ENCODE measurements around the gene KIF1A. TPM values are rescaled to one million over a fixed set of nuclear protein-coding genes. Genes with fewer than 3 reads are reported as not detected.

The KIF1A gene
- total RNA-seq, 1 donor from 2014 or later, result 48.9 TPM

DNA sequence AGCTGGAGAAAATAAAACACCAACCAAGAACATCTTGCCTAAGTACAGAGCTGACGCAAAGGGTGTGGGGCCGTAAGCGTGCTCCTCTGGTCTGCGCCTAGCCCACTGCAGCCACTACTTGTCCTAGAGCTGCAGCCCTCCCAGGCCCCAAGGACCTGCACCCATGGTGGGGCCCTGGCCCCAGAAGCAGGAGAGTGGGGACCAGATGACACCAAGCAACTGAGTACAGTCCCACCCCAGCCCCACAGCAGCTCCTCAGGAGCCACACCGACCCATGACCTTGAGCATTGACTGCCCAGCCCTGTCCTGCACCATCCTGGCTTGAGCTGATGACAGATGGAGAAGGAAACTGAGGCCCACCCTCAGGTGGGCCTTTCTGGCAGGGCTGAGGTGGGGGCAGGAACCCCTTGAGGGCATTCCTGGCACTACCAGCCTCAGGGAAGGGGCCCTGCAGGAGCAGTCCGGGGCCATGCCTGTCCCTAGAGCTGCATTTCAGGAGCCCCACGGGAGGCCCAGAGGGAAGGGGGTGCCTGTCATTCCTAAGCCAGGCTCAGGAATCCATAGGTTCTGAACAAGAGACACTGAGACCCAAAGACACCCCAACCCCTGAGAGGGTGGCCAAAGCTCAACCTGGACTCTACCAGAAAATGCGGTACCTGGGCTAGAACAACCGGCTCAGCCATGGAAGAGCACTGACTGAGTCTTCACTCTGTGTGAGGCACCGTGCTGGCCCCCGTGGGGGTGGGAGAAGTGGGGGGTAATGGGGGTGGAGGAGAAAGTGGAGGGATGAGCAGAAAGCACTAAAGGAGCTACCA is 4.9 kb downstream of the KIF1A start:
- H3K4me3 Mint-ChIP-seq, result no peak overlapping the region
- TF ChIP-seq, protein P1, sequence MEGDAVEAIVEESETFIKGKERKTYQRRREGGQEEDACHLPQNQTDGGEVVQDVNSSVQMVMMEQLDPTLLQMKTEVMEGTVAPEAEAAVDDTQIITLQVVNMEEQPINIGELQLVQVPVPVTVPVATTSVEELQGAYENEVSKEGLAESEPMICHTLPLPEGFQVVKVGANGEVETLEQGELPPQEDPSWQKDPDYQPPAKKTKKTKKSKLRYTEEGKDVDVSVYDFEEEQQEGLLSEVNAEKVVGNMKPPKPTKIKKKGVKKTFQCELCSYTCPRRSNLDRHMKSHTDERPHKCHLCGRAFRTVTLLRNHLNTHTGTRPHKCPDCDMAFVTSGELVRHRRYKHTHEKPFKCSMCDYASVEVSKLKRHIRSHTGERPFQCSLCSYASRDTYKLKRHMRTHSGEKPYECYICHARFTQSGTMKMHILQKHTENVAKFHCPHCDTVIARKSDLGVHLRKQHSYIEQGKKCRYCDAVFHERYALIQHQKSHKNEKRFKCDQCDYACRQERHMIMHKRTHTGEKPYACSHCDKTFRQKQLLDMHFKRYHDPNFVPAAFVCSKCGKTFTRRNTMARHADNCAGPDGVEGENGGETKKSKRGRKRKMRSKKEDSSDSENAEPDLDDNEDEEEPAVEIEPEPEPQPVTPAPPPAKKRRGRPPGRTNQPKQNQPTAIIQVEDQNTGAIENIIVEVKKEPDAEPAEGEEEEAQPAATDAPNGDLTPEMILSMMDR (IDR thresholded peaks at IDR 0.05; ENCODE audit: unreplicated experiment), result no peak
- H3K9me3 Mint-ChIP-seq, result peaks cover 9% of the 10 kb centered on the region
- peaks cover 21% of the 10 kb centered on the region for H3K36me3 Mint-ChIP-seq
- no peak overlapping the region for H3K27ac Mint-ChIP-seq
- no peak for DNase-seq (ENCODE audit: low spot score in 2 of 2, unreplicated experiment in 2 of 2)
- peaks cover 21% of the 10 kb centered on the region for H3K27me3 Mint-ChIP-seq (ENCODE audit: low read depth)
- H3K4me1 Mint-ChIP-seq, result peaks cover 5% of the 10 kb centered on the region

DNA sequence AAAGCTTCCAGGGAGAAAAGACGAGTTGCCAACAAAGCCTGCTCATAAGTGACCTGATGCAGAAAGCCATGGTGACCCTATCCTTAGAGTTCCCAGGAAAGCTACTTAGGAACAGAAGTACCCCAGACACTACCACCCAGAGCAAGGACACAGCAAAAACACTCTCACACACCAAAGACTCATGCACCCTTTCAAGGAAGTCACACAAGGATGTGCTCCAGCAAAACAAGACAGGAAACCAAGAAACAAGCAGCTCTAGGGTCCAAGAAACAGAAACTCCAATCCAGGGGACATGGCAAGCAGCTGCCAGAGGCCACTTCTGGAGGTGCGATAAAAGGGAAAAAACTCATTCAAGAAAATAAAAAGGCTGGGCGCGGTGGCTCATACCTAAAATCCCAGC is 5.7 kb downstream of the KIF1A start:
- Mint-ChIP-seq H3K4me3 (no peak overlapping the region), H3K27me3 (ENCODE audit: low read depth) (peaks cover 19% of the 10 kb centered on the region), H3K27ac (no peak overlapping the region), H3K9me3 (peaks cover 9% of the 10 kb centered on the region), H3K36me3 (peaks cover 23% of the 10 kb centered on the region), H3K4me1 (peaks cover 5% of the 10 kb centered on the region)
- TF ChIP-seq, protein P1 (IDR thresholded peaks at IDR 0.05; ENCODE audit: unreplicated experiment), result no peak
- DNase-seq (ENCODE audit: low spot score in 2 of 2, unreplicated experiment in 2 of 2), result no peak

DNA sequence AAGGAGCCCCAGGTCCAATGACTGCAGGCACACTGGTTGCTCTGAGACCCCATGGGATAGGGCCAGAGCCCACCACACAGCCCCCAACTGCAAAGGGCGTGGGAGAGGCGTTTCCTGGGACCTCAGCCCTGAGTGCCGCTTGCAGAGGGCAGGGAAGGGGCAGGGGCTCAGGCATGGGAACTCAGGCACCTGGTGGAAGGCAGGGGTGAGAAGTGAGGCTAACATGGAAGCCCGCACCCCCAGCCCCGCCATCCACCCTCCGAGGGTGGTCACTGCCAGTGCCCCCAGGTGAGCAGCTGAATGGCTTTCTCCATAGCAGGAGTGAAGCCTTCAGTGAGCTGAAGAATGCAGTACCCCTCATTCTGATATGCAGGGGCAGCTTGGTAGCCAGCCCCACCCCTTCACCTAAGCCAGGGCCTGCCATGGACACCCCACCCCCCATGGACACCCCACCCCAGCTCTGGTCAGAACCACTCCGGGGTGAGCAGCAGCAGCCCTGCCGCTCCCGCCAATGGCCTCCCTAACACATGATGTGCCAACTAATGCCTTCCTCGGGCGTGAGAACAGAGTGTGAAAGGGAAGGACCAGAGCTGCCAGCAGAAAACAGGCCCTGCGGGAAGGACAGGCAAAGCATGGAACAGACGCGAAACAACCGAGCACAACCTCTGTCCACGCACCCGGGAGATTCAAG is 6.6 kb downstream of the KIF1A start:
- peaks cover 15% of the 10 kb centered on the region for H3K27me3 Mint-ChIP-seq (ENCODE audit: low read depth)
- H3K36me3 Mint-ChIP-seq, result peaks cover 25% of the 10 kb centered on the region
- peaks cover 9% of the 10 kb centered on the region for H3K9me3 Mint-ChIP-seq
- peaks cover 2% of the 10 kb centered on the region for H3K4me1 Mint-ChIP-seq
- DNase-seq (ENCODE audit: low spot score in 2 of 2, unreplicated experiment in 2 of 2), result peak in 1 of 2 experiments; percentile 10
- TF ChIP-seq, protein P1 (IDR thresholded peaks at IDR 0.05; ENCODE audit: unreplicated experiment), result no peak
- H3K4me3 Mint-ChIP-seq, result no peak overlapping the region
- no peak overlapping the region for H3K27ac Mint-ChIP-seq

DNA sequence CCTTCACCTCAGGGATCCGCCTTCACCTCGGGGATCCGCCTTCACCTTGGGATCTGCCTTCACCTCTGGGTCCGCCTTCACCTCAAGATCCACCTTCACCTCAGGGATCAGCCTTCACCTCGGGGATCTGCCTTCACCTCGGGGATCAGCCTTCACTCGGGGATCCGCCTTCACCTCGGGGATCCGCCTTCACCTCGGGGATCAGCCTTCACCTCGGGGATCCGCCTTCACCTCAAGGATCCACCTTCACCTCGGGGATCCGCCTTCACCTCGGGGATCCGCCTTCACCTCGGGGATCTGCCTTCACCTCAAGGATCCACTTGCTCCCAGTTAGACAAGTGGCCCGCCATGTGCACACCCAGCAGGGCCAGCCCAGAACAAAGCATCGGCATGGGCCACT is 7.3 kb downstream of the KIF1A start:
- H3K9me3 Mint-ChIP-seq, result peaks cover 9% of the 10 kb centered on the region
- H3K27me3 Mint-ChIP-seq (ENCODE audit: low read depth), result peaks cover 9% of the 10 kb centered on the region
- peaks cover 25% of the 10 kb centered on the region for H3K36me3 Mint-ChIP-seq
- peak in 1 of 2 experiments; percentile 24 for DNase-seq (ENCODE audit: low spot score in 2 of 2, unreplicated experiment in 2 of 2)
- peaks cover 2% of the 10 kb centered on the region for H3K4me1 Mint-ChIP-seq
- TF ChIP-seq, protein P1 (IDR thresholded peaks at IDR 0.05; ENCODE audit: unreplicated experiment), result no peak
- H3K27ac Mint-ChIP-seq, result no peak overlapping the region
- H3K4me3 Mint-ChIP-seq, result no peak overlapping the region

DNA sequence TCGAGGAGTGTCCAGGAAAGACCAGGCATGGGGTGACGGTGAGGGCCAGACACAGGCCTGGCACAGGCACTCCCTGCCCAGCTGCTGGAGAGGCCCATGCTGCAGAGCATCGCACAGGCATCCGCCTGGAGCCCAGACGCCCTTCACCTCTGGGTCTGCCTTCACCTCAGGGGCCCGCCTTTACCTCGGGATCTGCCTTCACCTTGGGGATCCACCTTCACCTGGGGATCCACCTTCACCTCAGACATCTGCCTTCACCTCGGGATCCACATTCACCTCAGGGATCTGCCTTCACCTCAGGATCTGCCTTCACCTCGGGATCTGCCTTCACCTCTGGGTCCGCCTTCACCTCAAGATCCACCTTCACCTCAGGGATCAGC is 7.7 kb downstream of the KIF1A start:
- Mint-ChIP-seq H3K27me3 (ENCODE audit: low read depth) (peaks cover 5% of the 10 kb centered on the region), H3K9me3 (peaks cover 9% of the 10 kb centered on the region), H3K27ac (no peak overlapping the region), H3K4me3 (no peak overlapping the region), H3K36me3 (peaks cover 25% of the 10 kb centered on the region), H3K4me1 (peaks cover 2% of the 10 kb centered on the region)
- DNase-seq (ENCODE audit: low spot score in 2 of 2, unreplicated experiment in 2 of 2), result peak in 1 of 2 experiments; percentile 25
- TF ChIP-seq, protein P1 (IDR thresholded peaks at IDR 0.05; ENCODE audit: unreplicated experiment), result no peak

Data from mesothelial cell of epicardium (in vitro differentiated cells).